Limb (tissue), 2 donors: Measurements from ENCODE around the gene SNX25.

ENCODE experiments used
- DNase-seq, 2 donors: peaks; one replicate each; pipeline ENCODE4 v3.0.0-alpha.2; 2016; ENCODE audit errors: extremely low spot score in 2 of 2

SNX25 gene

GRCh38 chr4:185374573-185374972, 165.2 kb downstream of the SNX25 start:
- no peak for DNase-seq

- DNase-seq = no peak
Observed at GRCh38 chr4:185378264-185378663, 168.9 kb downstream of the SNX25 start.

- DNase-seq = no peak
Observed at GRCh38 chr4:185379326-185380295, 170.2 kb downstream of the SNX25 start.

- DNase-seq = no peak
Observed at GRCh38 chr4:185380320-185380719, 170.9 kb downstream of the SNX25 start.

GRCh38 chr4:185381288-185382196, 172.1 kb downstream of the SNX25 start:
- no peak for DNase-seq

GRCh38 chr4:185382754-185383153, 173.4 kb downstream of the SNX25 start:
- no peak for DNase-seq

- no peak for DNase-seq
Observed at GRCh38 chr4:185383451-185383850, 174.1 kb downstream of the SNX25 start.

GRCh38 chr4:185384061-185384460, 174.7 kb downstream of the SNX25 start:
- DNase-seq = no peak

GRCh38 chr4:185384930-185385331, 175.5 kb downstream of the SNX25 start:
- DNase-seq = peak in 1 of 2 donors; percentile 18

GRCh38 chr4:185387957-185388356, 178.6 kb downstream of the SNX25 start:
- DNase-seq = no peak

GRCh38 chr4:185390941-185391340, 181.5 kb downstream of the SNX25 start:
- DNase-seq = no peak

- no peak for DNase-seq
Observed at GRCh38 chr4:185392156-185392555, 182.8 kb downstream of the SNX25 start.

GRCh38 chr4:185394568-185395237, 185.3 kb downstream of the SNX25 start:
- peak in 1 of 2 donors; percentile 34 for DNase-seq

GRCh38 chr4:185395238-185395955, 186.0 kb downstream of the SNX25 start, which contains the start of gene LRP2BP:
TSS of gene LRP2BP (minus strand) at chr4:185395924. CDS start at chr4:185378186, 17,738 bp downstream.
- DNase-seq = peak in 1 of 2 donors; percentile 90

GRCh38 chr4:185395956-185396723, 186.7 kb downstream of the SNX25 start:
- DNase-seq = peak; percentile 98 to 99

GRCh38 chr4:185396724-185397385, 187.5 kb downstream of the SNX25 start, which contains the start of gene ANKRD37:
TSS of gene ANKRD37 (plus strand) at chr4:185396841. CDS start at chr4:185396924, 83 bp downstream.
- peak in 1 of 2 donors; percentile 49 for DNase-seq

- DNase-seq = no peak
Observed at GRCh38 chr4:185398618-185399017, 189.2 kb downstream of the SNX25 start.

GRCh38 chr4:185399466-185399865, 190.1 kb downstream of the SNX25 start:
- no peak for DNase-seq

- DNase-seq = no peak
Observed at GRCh38 chr4:185404031-185404430, 194.6 kb downstream of the SNX25 start.
